ENCODE data around the gene DLGAP3.
"Not testable (repeated sequence)": the region's sequence is repeated elsewhere in the genome, so short reads cannot be mapped to it uniquely, and the experiment has no call there.

The DLGAP3 gene

GRCh38 chr1:34839526-34840305 lies 89.7 kb downstream of the DLGAP3 start:
- DNase-seq (ENCODE audit: insufficient read length) (no peak), FAIRE-seq (no peak)
- no peak for TF ChIP-seq POLR2A (IDR thresholded peaks at IDR 0.05; ENCODE audit: low read depth, low read length)
- TF ChIP-seq POLR2AphosphoS5 (IDR thresholded peaks at IDR 0.05; ENCODE audit: low read depth, low read length), result no peak
- TF ChIP-seq TAF1 (IDR thresholded peaks at IDR 0.05; ENCODE audit: borderline replicate concordance, low read depth, low read length), result no peak

GRCh38 chr1:34833711-34834110 lies 95.7 kb downstream of the DLGAP3 start:
- DNase-seq (ENCODE audit: insufficient read length) (no peak), FAIRE-seq (no peak)
- TF ChIP-seq POLR2AphosphoS5 (IDR thresholded peaks at IDR 0.05; ENCODE audit: low read depth, low read length) (no peak), TAF1 (IDR thresholded peaks at IDR 0.05; ENCODE audit: borderline replicate concordance, low read depth, low read length) (no peak), POLR2A (IDR thresholded peaks at IDR 0.05; ENCODE audit: low read depth, low read length) (no peak)

- DNase-seq (ENCODE audit: insufficient read length), result no peak
- TF ChIP-seq TAF1 (IDR thresholded peaks at IDR 0.05; ENCODE audit: borderline replicate concordance, low read depth, low read length), result no peak
- TF ChIP-seq POLR2A (IDR thresholded peaks at IDR 0.05; ENCODE audit: low read depth, low read length), result no peak
- no peak for TF ChIP-seq POLR2AphosphoS5 (IDR thresholded peaks at IDR 0.05; ENCODE audit: low read depth, low read length)
- no peak for FAIRE-seq
These were observed 97.7 kb downstream of the DLGAP3 start for GRCh38 chr1:34831721-34832246.

- FAIRE-seq, result no peak
These were observed 100.2 kb downstream of the DLGAP3 start for GRCh38 chr1:34829250-34829649.

GRCh38 chr1:34828611-34829010 lies 100.8 kb downstream of the DLGAP3 start:
- TF ChIP-seq POLR2AphosphoS5 (IDR thresholded peaks at IDR 0.05; ENCODE audit: low read depth, low read length) (no peak), POLR2A (IDR thresholded peaks at IDR 0.05; ENCODE audit: low read depth, low read length) (no peak), TAF1 (IDR thresholded peaks at IDR 0.05; ENCODE audit: borderline replicate concordance, low read depth, low read length) (no peak)
- DNase-seq (ENCODE audit: insufficient read length) (no peak), FAIRE-seq (no peak)

More at GRCh38 chr1:34829250-34829649, 100.2 kb downstream of the DLGAP3 start:
- TF ChIP-seq TAF1 (IDR thresholded peaks at IDR 0.05; ENCODE audit: borderline replicate concordance, low read depth, low read length) (no peak), POLR2AphosphoS5 (IDR thresholded peaks at IDR 0.05; ENCODE audit: low read depth, low read length) (no peak), POLR2A (IDR thresholded peaks at IDR 0.05; ENCODE audit: low read depth, low read length) (no peak)
- no peak for DNase-seq (ENCODE audit: insufficient read length)

GRCh38 chr1:34827341-34827941 lies 102.0 kb downstream of the DLGAP3 start:
- FAIRE-seq (no peak), DNase-seq (ENCODE audit: insufficient read length) (no peak)
- TF ChIP-seq TAF1 (IDR thresholded peaks at IDR 0.05; ENCODE audit: borderline replicate concordance, low read depth, low read length) (no peak), POLR2A (IDR thresholded peaks at IDR 0.05; ENCODE audit: low read depth, low read length) (no peak), POLR2AphosphoS5 (IDR thresholded peaks at IDR 0.05; ENCODE audit: low read depth, low read length) (no peak)

GRCh38 chr1:34825455-34826091 lies 103.9 kb downstream of the DLGAP3 start:
- DNase-seq (ENCODE audit: insufficient read length) (no peak), FAIRE-seq (no peak)
- no peak for TF ChIP-seq POLR2A (IDR thresholded peaks at IDR 0.05; ENCODE audit: low read depth, low read length)
- no peak for TF ChIP-seq POLR2AphosphoS5 (IDR thresholded peaks at IDR 0.05; ENCODE audit: low read depth, low read length)
- TF ChIP-seq TAF1 (IDR thresholded peaks at IDR 0.05; ENCODE audit: borderline replicate concordance, low read depth, low read length), result no peak

- FAIRE-seq, result no peak
- TF ChIP-seq POLR2AphosphoS5 (IDR thresholded peaks at IDR 0.05; ENCODE audit: low read depth, low read length) (no peak), TAF1 (IDR thresholded peaks at IDR 0.05; ENCODE audit: borderline replicate concordance, low read depth, low read length) (no peak), POLR2A (IDR thresholded peaks at IDR 0.05; ENCODE audit: low read depth, low read length) (no peak)
- DNase-seq (ENCODE audit: insufficient read length), result no peak
These were observed 104.5 kb downstream of the DLGAP3 start for GRCh38 chr1:34824817-34825454.

GRCh38 chr1:34822202-34822601 lies 107.2 kb downstream of the DLGAP3 start:
- no peak for FAIRE-seq
- no peak for DNase-seq (ENCODE audit: insufficient read length)
- TF ChIP-seq TAF1 (IDR thresholded peaks at IDR 0.05; ENCODE audit: borderline replicate concordance, low read depth, low read length) (no peak), POLR2A (IDR thresholded peaks at IDR 0.05; ENCODE audit: low read depth, low read length) (no peak), POLR2AphosphoS5 (IDR thresholded peaks at IDR 0.05; ENCODE audit: low read depth, low read length) (no peak)

GRCh38 chr1:34818862-34819261 lies 110.6 kb downstream of the DLGAP3 start:
- DNase-seq (ENCODE audit: insufficient read length); FAIRE-seq: not testable (repeated sequence)

- FAIRE-seq, result no peak
- TF ChIP-seq TAF1 (IDR thresholded peaks at IDR 0.05; ENCODE audit: borderline replicate concordance, low read depth, low read length), result no peak
- no peak for TF ChIP-seq POLR2AphosphoS5 (IDR thresholded peaks at IDR 0.05; ENCODE audit: low read depth, low read length)
- TF ChIP-seq POLR2A (IDR thresholded peaks at IDR 0.05; ENCODE audit: low read depth, low read length), result no peak
- DNase-seq (ENCODE audit: insufficient read length), result no peak
These were observed 112.7 kb downstream of the DLGAP3 start for GRCh38 chr1:34816778-34817177.
